ENCODE data around the gene SLC6A7.

The SLC6A7 gene

DNA sequence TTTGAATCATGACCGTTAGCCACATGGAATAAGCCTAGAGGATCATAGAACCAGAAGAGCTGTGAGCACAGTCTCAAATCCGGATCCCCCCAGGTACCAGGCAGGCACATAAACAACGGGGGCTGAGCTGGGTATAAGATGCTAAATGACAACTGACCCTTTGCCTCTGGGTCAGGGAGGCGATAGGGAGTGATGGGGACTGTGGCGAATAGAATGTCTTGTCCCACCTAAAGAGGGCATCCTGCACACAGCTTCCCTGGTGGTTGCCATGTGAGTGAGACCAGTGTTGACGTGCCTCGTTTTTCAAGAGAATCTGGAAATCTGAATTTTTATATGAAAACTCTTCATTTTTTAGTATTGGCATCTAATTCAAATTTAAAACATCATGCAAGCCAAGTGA, 33.6 kb downstream of the SLC6A7 start:
- H3K27me3 ChIP-seq (ENCODE audit: insufficient read depth, low read depth), result no peaks in the 10 kb centered on the region
- H3K27ac ChIP-seq, result no peak overlapping the region
- H4K20me1 ChIP-seq (ENCODE audit: insufficient read depth), result no peaks in the 10 kb centered on the region
- TF ChIP-seq, protein P1, sequence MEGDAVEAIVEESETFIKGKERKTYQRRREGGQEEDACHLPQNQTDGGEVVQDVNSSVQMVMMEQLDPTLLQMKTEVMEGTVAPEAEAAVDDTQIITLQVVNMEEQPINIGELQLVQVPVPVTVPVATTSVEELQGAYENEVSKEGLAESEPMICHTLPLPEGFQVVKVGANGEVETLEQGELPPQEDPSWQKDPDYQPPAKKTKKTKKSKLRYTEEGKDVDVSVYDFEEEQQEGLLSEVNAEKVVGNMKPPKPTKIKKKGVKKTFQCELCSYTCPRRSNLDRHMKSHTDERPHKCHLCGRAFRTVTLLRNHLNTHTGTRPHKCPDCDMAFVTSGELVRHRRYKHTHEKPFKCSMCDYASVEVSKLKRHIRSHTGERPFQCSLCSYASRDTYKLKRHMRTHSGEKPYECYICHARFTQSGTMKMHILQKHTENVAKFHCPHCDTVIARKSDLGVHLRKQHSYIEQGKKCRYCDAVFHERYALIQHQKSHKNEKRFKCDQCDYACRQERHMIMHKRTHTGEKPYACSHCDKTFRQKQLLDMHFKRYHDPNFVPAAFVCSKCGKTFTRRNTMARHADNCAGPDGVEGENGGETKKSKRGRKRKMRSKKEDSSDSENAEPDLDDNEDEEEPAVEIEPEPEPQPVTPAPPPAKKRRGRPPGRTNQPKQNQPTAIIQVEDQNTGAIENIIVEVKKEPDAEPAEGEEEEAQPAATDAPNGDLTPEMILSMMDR (conservative IDR thresholded peaks at IDR 0.05; ENCODE audit: low read depth, low read length), result no peak
- no peaks in the 10 kb centered on the region for H3K36me3 ChIP-seq (ENCODE audit: insufficient read depth)
- H2AFZ ChIP-seq (ENCODE audit: low read depth), result no peak overlapping the region
- H3K4me1 ChIP-seq (ENCODE audit: low read depth, poor library complexity, severe bottlenecking), result no peaks in the 10 kb centered on the region
- no peaks in the 10 kb centered on the region for H3K79me2 ChIP-seq (ENCODE audit: insufficient read depth, low read depth)
- H3K4me2 ChIP-seq, result no peak overlapping the region
- no peak overlapping the region for H3K9ac ChIP-seq
- no peak overlapping the region for H3K4me3 ChIP-seq (IDR thresholded peaks at IDR 0.05; ENCODE audit: insufficient read depth, low read depth, low read length)

DNA sequence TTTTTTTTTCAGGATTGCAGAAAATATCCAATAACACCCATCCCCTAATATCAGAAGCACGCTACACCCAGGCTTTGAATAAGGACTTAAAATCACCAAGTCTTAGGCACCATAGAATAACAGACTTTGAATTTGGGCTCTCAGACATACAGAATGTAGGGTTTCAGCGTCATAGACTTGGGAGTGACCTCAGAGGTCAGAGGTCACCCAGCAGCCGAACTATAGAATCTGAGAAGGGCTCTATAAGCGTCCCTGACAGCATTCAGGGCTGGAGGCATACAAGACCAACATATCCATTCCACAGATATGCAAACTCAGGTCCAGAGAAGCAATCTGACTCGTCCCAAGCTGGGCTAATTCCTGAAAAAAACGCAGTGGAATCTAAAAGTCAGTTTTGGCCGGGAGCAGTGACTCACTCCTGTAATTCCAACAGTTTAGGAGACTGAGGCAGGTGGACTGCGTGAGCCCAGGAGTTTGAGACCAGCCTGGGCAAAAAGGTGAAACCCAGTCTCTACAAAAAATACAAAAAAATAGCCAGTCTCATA, 34.7 kb downstream of the SLC6A7 start:
- H2AFZ ChIP-seq (ENCODE audit: low read depth), result no peak overlapping the region
- no peaks in the 10 kb centered on the region for H4K20me1 ChIP-seq (ENCODE audit: insufficient read depth)
- no peak overlapping the region for H3K9ac ChIP-seq
- no peaks in the 10 kb centered on the region for H3K4me1 ChIP-seq (ENCODE audit: low read depth, poor library complexity, severe bottlenecking)
- H3K27me3 ChIP-seq (ENCODE audit: insufficient read depth, low read depth), result no peaks in the 10 kb centered on the region
- H3K4me2 ChIP-seq, result no peak overlapping the region
- TF ChIP-seq, protein P1 (conservative IDR thresholded peaks at IDR 0.05; ENCODE audit: low read depth, low read length), result no peak
- H3K4me3 ChIP-seq (IDR thresholded peaks at IDR 0.05; ENCODE audit: insufficient read depth, low read depth, low read length), result no peak overlapping the region
- H3K27ac ChIP-seq, result no peak overlapping the region
- no peaks in the 10 kb centered on the region for H3K36me3 ChIP-seq (ENCODE audit: insufficient read depth)
- no peaks in the 10 kb centered on the region for H3K79me2 ChIP-seq (ENCODE audit: insufficient read depth, low read depth)

DNA sequence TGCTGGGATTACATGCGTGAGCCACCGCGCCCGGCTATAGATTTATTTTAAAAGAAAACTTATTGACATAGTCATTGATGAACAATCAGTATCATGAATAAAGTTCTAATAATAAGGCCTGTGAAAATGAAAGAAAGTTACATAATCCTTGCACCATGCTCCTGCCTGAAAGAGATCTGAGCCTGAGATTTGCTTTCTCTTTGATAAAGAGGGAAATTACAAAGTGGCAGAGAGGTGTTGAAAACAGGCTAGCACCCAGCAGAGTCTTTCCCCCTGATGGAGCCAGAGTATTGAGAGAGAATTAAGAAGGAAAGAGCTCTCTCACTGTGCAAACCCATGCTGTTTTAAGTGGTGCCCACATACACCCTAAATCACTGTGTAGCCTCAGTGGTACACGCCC, 37.2 kb downstream of the SLC6A7 start:
- H3K27me3 ChIP-seq (ENCODE audit: insufficient read depth, low read depth), result no peaks in the 10 kb centered on the region
- no peaks in the 10 kb centered on the region for H4K20me1 ChIP-seq (ENCODE audit: insufficient read depth)
- H3K79me2 ChIP-seq (ENCODE audit: insufficient read depth, low read depth), result no peaks in the 10 kb centered on the region
- no peak overlapping the region for H3K4me2 ChIP-seq
- H3K36me3 ChIP-seq (ENCODE audit: insufficient read depth), result no peaks in the 10 kb centered on the region
- TF ChIP-seq, protein P1 (conservative IDR thresholded peaks at IDR 0.05; ENCODE audit: low read depth, low read length), result no peak
- no peak overlapping the region for H2AFZ ChIP-seq (ENCODE audit: low read depth)
- H3K4me1 ChIP-seq (ENCODE audit: low read depth, poor library complexity, severe bottlenecking), result no peaks in the 10 kb centered on the region
- H3K4me3 ChIP-seq (IDR thresholded peaks at IDR 0.05; ENCODE audit: insufficient read depth, low read depth, low read length), result no peak overlapping the region
- no peak overlapping the region for H3K9ac ChIP-seq
- no peak overlapping the region for H3K27ac ChIP-seq

DNA sequence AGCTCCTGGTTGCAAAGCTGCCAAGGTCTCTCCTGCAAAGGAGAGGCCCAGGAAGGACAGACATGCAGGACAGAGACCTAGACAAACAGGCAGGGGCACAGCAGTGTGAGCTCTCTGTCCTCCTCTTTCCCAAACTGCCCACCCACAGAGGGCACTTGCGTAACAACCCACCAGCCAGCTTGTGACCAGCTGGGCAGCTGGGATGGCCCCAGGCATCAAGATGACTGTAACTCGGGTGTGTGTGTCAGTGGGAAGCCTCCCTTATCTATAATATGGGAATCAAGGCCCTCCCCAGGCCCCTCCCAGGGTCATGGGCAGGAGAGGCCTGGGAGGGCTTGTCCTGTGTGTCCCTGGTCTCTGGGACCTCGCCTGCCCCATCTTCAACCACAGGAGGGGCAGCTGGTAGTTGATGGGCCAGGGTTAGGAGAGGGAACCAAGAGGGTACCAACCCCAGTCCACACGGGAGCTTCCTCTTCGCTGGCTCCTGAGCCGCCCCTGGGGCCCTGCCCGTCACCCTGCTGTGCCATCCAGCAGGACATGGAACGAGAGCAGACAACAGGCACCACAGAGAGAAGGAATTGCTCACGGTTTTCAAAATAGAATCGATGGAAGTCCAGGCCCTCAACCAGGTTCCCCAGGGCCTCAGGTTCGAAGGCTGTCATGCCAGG, 37.9 kb downstream of the SLC6A7 start:
- no peak overlapping the region for H2AFZ ChIP-seq (ENCODE audit: low read depth)
- TF ChIP-seq, protein P1 (conservative IDR thresholded peaks at IDR 0.05; ENCODE audit: low read depth, low read length), result no peak
- H3K27me3 ChIP-seq (ENCODE audit: insufficient read depth, low read depth), result no peaks in the 10 kb centered on the region
- no peaks in the 10 kb centered on the region for H3K79me2 ChIP-seq (ENCODE audit: insufficient read depth, low read depth)
- no peaks in the 10 kb centered on the region for H3K4me1 ChIP-seq (ENCODE audit: low read depth, poor library complexity, severe bottlenecking)
- H3K36me3 ChIP-seq (ENCODE audit: insufficient read depth), result no peaks in the 10 kb centered on the region
- H3K9ac ChIP-seq, result no peak overlapping the region
- no peak overlapping the region for H3K4me3 ChIP-seq (IDR thresholded peaks at IDR 0.05; ENCODE audit: insufficient read depth, low read depth, low read length)
- no peaks in the 10 kb centered on the region for H4K20me1 ChIP-seq (ENCODE audit: insufficient read depth)
- H3K4me2 ChIP-seq, result no peak overlapping the region
- no peak overlapping the region for H3K27ac ChIP-seq
